Activated T-cell treated with anti-CD3 and anti-CD28 coated beads, Interleukin-2, amount 50 U/mL, for 72 hours (primary cell): ENCODE data around the gene SEC22B. TPM values are rescaled to one million over a fixed set of nuclear protein-coding genes. Genes with fewer than 3 reads are reported as not detected.
"Not testable (repeated sequence)": the region's sequence is repeated elsewhere in the genome, so short reads cannot be mapped to it uniquely, and the experiment has no call there.

ENCODE experiments used
- ATAC-seq, 2 donors: fragments of 150-1000 bp; cut with Tn5 transposase; replicated peaks in 1 of 2; 2 replicates each; pipeline ENCODE4 v1.10.0; 2021; ENCODE audit warnings: moderate library complexity in 2 of 2, mild to moderate bottlenecking in 1 of 2
- DNase-seq, 2 donors: peaks; one replicate each; pipeline ENCODE4 v3.0.0; 2021 to 2022; ENCODE audit warnings: mixed read lengths in 1 of 2
- H3K27ac Mint-ChIP-seq: one replicate; pipeline ENCODE4 v1.8.0; 2022; ENCODE audit warnings: mild to moderate bottlenecking, moderate library complexity, mixed read lengths
- H3K27me3 Mint-ChIP-seq: one replicate; pipeline ENCODE4 v1.8.0; 2022; ENCODE audit warnings: low read depth, mixed read lengths
- H3K36me3 Mint-ChIP-seq, 2 donors: one replicate each; pipeline ENCODE4 v1.8.0; 2022; ENCODE audit warnings: mixed read lengths in 2 of 2, mild to moderate bottlenecking in 1 of 2; ENCODE audit not compliant: insufficient read depth in 2 of 2
- H3K4me1 Mint-ChIP-seq: one replicate; pipeline ENCODE4 v1.8.0; 2022; ENCODE audit warnings: low read depth, mixed read lengths
- H3K4me3 Mint-ChIP-seq, 2 donors: one replicate each; pipeline ENCODE4 v1.8.0; 2022; ENCODE audit warnings: mild to moderate bottlenecking in 2 of 2, mixed read lengths in 2 of 2, moderate library complexity in 2 of 2
- H3K9me3 Mint-ChIP-seq, 2 donors: one replicate each; pipeline ENCODE4 v1.8.0; 2022; ENCODE audit warnings: mixed read lengths in 2 of 2
- total RNA-seq, 2 donors: library from RNA; stranded (reverse); gene quantifications; one replicate each; pipeline ENCODE4 v1.2.3, GENCODE V29; 2022

SEC22B gene
- total RNA-seq, 2 donors from 2014 or later = 16.8 to 21.2 TPM

- DNase-seq, H3K27me3 Mint-ChIP-seq, H3K27ac Mint-ChIP-seq, H3K9me3 Mint-ChIP-seq, H3K4me3 Mint-ChIP-seq, H3K36me3 Mint-ChIP-seq: not testable (repeated sequence)
- ATAC-seq = peak; percentile 18 to 42
- peaks cover 32% of the 10 kb centered on the region for H3K4me1 Mint-ChIP-seq
These were observed 35.6 kb downstream of the SEC22B start for GRCh38 chr1:120140656-120141265.

GRCh38 chr1:120136086-120136485 is 40.2 kb downstream of the SEC22B start:
- not testable (repeated sequence) for DNase-seq, H3K27me3 Mint-ChIP-seq, H3K36me3 Mint-ChIP-seq, H3K4me1 Mint-ChIP-seq, ATAC-seq, H3K9me3 Mint-ChIP-seq, H3K4me3 Mint-ChIP-seq, H3K27ac Mint-ChIP-seq

GRCh38 chr1:120133928-120134325 is 42.4 kb downstream of the SEC22B start:
- H3K4me1 Mint-ChIP-seq, H3K27me3 Mint-ChIP-seq, H3K4me3 Mint-ChIP-seq, H3K36me3 Mint-ChIP-seq, H3K9me3 Mint-ChIP-seq, DNase-seq, H3K27ac Mint-ChIP-seq, ATAC-seq: not testable (repeated sequence)

GRCh38 chr1:120133228-120133927 is 42.9 kb downstream of the SEC22B start:
- H3K27ac Mint-ChIP-seq = no peak overlapping the region
- no peaks in the 10 kb centered on the region for H3K9me3 Mint-ChIP-seq
- no peaks in the 10 kb centered on the region for H3K4me1 Mint-ChIP-seq
- no peaks in the 10 kb centered on the region for H3K27me3 Mint-ChIP-seq
- no peak for DNase-seq
- no peak overlapping the region for H3K4me3 Mint-ChIP-seq
- no peak for ATAC-seq
- H3K36me3 Mint-ChIP-seq = no peaks in the 10 kb centered on the region

DNA sequence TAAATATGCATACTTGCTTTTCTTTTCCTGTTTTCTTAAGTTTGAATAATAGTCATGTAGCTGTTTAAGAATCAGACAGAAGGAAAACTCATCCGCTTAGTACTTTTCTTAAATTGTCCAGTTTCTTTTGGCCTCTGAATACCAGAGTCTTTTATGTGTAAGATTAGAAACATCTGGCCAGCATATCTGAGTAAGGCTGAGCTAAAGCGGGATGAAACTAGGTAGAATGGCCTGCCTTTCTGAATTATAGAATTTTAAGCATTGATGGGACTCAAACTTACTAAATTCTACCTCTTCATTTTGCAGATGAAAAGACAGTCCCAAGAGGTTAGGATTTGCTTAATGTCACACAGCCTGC is 43.9 kb downstream of the SEC22B start:
- not testable (repeated sequence) for ATAC-seq, H3K36me3 Mint-ChIP-seq, H3K27me3 Mint-ChIP-seq, DNase-seq, H3K9me3 Mint-ChIP-seq, H3K4me1 Mint-ChIP-seq, H3K27ac Mint-ChIP-seq
- peak overlapping the region in 1 of 2 donors; percentile 41 for H3K4me3 Mint-ChIP-seq

DNA sequence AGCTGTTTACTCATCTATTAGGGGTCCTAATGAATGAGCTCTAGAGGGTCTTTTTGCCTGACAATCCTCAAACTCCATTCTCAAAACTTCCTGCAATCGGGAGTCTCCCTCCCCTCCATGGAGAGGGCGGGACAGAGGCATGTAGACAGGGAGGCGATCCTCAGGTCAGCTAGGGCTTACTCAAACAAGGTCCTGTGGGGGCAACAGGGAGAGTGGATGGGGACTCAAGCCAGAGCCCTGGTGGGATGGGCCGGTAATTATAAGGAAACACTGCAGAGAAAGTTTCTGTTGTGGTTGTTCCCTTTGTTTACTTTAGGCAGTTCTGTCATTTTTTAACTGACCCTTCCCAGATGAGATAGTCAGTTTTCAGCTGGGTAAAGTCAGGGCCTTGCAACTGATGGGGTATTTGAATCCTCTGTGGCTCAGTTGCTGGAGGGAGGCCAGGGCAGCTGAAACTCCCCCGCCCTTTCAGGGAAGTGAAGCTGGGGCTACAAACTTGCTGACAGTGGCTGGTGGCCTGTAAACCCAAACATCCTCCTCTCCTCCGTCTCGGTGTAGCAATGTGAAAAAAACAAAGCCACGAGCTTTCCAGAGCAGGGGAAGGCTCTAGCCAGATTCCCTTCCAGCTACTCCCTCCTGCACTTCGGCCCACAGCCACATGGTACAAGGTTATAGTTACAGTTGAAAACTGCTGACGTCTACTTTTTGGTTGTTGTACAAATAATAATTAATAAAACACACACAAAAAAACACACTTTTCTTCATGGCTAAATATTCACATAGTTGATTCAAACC is 44.5 kb downstream of the SEC22B start:
- H3K27ac Mint-ChIP-seq, H3K27me3 Mint-ChIP-seq, H3K4me3 Mint-ChIP-seq, H3K9me3 Mint-ChIP-seq, H3K4me1 Mint-ChIP-seq, H3K36me3 Mint-ChIP-seq, DNase-seq: not testable (repeated sequence)
- peak; percentile 18 to 65 for ATAC-seq

DNA sequence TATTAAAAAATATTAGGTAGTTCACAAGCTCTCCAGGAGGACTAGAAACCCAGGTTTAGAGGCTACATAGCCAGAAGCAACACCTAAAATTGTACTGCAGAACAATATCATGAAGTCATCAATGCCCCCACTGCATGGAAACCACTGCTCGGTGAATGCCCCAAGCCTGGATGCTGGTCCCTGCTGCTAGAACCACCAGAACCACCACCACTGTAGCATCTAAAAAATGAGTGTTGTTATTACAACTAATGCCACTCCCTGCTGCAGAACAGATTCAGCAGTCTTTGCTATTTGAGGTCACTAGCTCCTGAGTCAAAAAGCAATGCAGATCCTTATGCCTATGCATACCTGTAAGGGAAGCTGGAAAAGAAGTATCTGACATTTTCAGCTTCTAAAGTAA is 48.4 kb downstream of the SEC22B start:
- H3K36me3 Mint-ChIP-seq, H3K9me3 Mint-ChIP-seq, ATAC-seq, H3K27ac Mint-ChIP-seq, DNase-seq, H3K4me3 Mint-ChIP-seq, H3K27me3 Mint-ChIP-seq: not testable (repeated sequence)
- H3K4me1 Mint-ChIP-seq = peaks cover 11% of the 10 kb centered on the region

GRCh38 chr1:120126216-120126615 is 50.1 kb downstream of the SEC22B start:
- not testable (repeated sequence) for H3K4me3 Mint-ChIP-seq, H3K36me3 Mint-ChIP-seq, DNase-seq, H3K9me3 Mint-ChIP-seq, H3K27me3 Mint-ChIP-seq, ATAC-seq, H3K27ac Mint-ChIP-seq
- peaks cover 16% of the 10 kb centered on the region for H3K4me1 Mint-ChIP-seq

GRCh38 chr1:120124628-120125027 is 51.7 kb downstream of the SEC22B start:
- ATAC-seq, H3K27ac Mint-ChIP-seq, H3K9me3 Mint-ChIP-seq, DNase-seq, H3K4me3 Mint-ChIP-seq, H3K27me3 Mint-ChIP-seq, H3K36me3 Mint-ChIP-seq: not testable (repeated sequence)
- H3K4me1 Mint-ChIP-seq = peaks cover 16% of the 10 kb centered on the region

DNA sequence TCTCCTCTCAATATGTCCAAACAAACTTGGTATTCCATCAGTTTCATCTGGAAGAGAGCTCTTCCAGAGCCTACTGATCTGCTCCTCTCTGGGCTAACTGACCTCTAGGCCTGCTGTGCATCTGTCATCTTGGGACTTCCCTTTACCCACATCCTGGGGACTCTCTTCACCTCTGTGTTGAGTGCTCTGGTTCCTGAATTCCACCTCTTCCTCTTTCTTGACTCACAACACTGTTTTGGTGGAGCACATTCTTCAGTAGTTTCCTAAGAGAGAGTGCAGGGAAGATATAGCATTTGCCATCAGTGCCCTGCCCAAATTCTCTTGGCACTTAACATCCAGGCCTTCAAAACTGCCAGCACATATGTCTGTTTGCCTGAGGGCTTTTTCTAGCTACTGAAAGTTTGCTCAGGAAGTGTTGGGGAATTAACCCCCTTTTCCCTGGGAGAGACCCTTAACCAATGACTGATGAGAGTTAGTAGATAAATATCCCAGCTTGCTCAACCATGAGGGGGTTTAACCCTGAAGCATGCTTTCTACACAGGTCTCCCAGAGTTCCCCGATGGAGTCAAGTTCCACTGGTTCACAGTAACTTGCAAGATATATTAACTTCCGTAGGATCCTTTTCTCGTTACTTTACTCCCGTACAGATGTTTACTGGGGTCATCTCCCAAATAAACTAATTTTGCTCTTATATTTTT is 52.4 kb downstream of the SEC22B start:
- not testable (repeated sequence) for DNase-seq, H3K36me3 Mint-ChIP-seq, H3K27ac Mint-ChIP-seq, H3K27me3 Mint-ChIP-seq, H3K9me3 Mint-ChIP-seq, H3K4me3 Mint-ChIP-seq
- peaks cover 16% of the 10 kb centered on the region for H3K4me1 Mint-ChIP-seq
- peak; percentile 57 to 67 for ATAC-seq

GRCh38 chr1:120122262-120122893 is 53.9 kb downstream of the SEC22B start:
- H3K27ac Mint-ChIP-seq = peak overlapping the region; percentile 93
- H3K9me3 Mint-ChIP-seq, H3K36me3 Mint-ChIP-seq, H3K27me3 Mint-ChIP-seq, DNase-seq: not testable (repeated sequence)
- peak; percentile 85 to 90 for ATAC-seq
- peak overlapping the region; percentile 50 to 93 for H3K4me3 Mint-ChIP-seq
- H3K4me1 Mint-ChIP-seq = peaks cover 22% of the 10 kb centered on the region

DNA sequence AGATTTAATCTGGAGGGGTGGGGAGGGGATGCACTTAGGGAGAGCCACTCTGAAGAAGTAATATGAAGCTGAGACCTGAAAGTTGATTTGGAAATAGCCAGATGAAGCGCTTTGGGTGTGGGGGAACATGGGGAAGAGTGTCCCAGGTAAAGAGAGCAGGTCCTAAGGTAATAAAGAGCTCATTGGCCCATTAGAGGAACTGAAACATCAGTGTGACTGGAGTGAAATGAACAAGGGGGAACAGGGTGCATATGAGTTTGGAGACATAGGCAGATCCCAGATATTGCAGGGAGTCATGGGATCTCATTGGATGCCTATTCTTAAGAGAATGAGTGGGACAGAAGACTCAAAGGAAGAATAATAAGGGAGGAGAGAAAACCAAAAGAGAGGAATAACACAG is 54.5 kb downstream of the SEC22B start:
- not testable (repeated sequence) for ATAC-seq, H3K27me3 Mint-ChIP-seq, DNase-seq, H3K27ac Mint-ChIP-seq, H3K36me3 Mint-ChIP-seq, H3K9me3 Mint-ChIP-seq
- H3K4me1 Mint-ChIP-seq = peaks cover 22% of the 10 kb centered on the region
- peak overlapping the region in 1 of 2 donors; percentile 50 for H3K4me3 Mint-ChIP-seq

DNA sequence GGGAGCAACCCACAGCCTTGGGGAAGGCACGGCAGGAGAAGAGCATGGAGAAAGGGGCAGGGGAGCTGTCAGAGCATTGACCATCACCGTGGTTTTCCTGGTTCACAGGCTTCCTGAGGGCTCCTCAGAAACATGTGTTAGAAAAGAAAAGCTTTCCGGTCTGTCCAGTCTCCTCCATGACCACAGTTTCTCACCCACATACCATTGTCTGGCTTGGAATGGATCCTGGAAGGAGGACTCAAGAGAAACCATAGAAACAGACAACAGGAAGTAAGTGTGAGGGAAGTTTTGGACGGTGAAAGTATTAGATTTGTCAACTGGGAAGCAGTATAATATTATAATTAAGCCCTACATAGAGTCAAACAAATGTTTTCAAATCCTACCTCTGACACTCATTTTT is 55.8 kb downstream of the SEC22B start:
- H3K27me3 Mint-ChIP-seq, H3K9me3 Mint-ChIP-seq, H3K27ac Mint-ChIP-seq, DNase-seq, H3K36me3 Mint-ChIP-seq, H3K4me3 Mint-ChIP-seq, ATAC-seq: not testable (repeated sequence)
- H3K4me1 Mint-ChIP-seq = peaks cover 22% of the 10 kb centered on the region
